Measurements from ENCODE around the gene PDZRN4. TPM values are rescaled to one million over a fixed set of nuclear protein-coding genes. Genes with fewer than 3 reads are reported as not detected.
A peak's percentile ranks its signal among the peaks of the same experiment; 100 is the strongest.

The PDZRN4 gene
- total and polyA plus RNA-seq, 11 donors: 0.07 to 1.4 (median 0.12) TPM; not detected in 6

- Histone ChIP-seq H3K36me3 (no peaks in the 10 kb centered on the region), H3K4me3 (no peak overlapping the region)
- intact Hi-C loops (cut with DNase I): no loop called here
These were observed 321.3 kb downstream of the PDZRN4 start for GRCh38 chr12:41509271-41510055.

GRCh38 chr12:41510470-41510869 lies 322.4 kb downstream of the PDZRN4 start:
- peaks cover 0 to 15% (median 4%) of the 10 kb centered on the region in 12 donors for H3K4me1 ChIP-seq
- H3K27ac ChIP-seq: no peak overlapping the region
- 61 to 67% (median 63%) methylated on average over 2 of the region's 2 CpGs for WGBS, 4 donors
- H3K36me3 ChIP-seq: no peaks in the 10 kb centered on the region
- TF ChIP-seq CTCF (IDR thresholded peaks at IDR 0.05) (no peak), POLR2A (IDR thresholded peaks at IDR 0.05) (no peak)
- no peak overlapping the region for H3K4me3 ChIP-seq
- no peaks in the 10 kb centered on the region for H3K27me3 ChIP-seq
- H3K9me3 ChIP-seq: no peaks in the 10 kb centered on the region
- ATAC-seq (no peak), DNase-seq (no peak)
- intact Hi-C loops (cut with DNase I): no loop called here

More at GRCh38 chr12:41509271-41510055, 321.3 kb downstream of the PDZRN4 start:
- peaks cover 0 to 15% (median 4%) of the 10 kb centered on the region in 12 donors for H3K4me1 ChIP-seq
- H3K9me3 ChIP-seq: no peaks in the 10 kb centered on the region
- H3K27me3 ChIP-seq: no peaks in the 10 kb centered on the region
- 74 to 85% (median 78%) methylated on average over 4 of the region's 4 CpGs for WGBS, 4 donors
- TF ChIP-seq POLR2A (IDR thresholded peaks at IDR 0.05) (no peak), CTCF (IDR thresholded peaks at IDR 0.05) (no peak)
- DNase-seq: no peak
- no peak overlapping the region for H3K27ac ChIP-seq
- ATAC-seq: no peak

GRCh38 chr12:41511247-41511646 lies 323.1 kb downstream of the PDZRN4 start:
- 42 to 55% (median 49%) methylated on average over 1 of the region's 1 CpG for WGBS, 4 donors
- Histone ChIP-seq H3K27me3 (no peaks in the 10 kb centered on the region), H3K4me1 (peaks cover 0 to 15% (median 4%) of the 10 kb centered on the region in 12 donors), H3K4me3 (no peak overlapping the region), H3K9me3 (no peaks in the 10 kb centered on the region), H3K36me3 (no peaks in the 10 kb centered on the region), H3K27ac (peak overlapping the region in 1 of 12 donors; percentile 33)
- no peak for TF ChIP-seq POLR2A (IDR thresholded peaks at IDR 0.05)
- no peak for TF ChIP-seq CTCF (IDR thresholded peaks at IDR 0.05)
- no peak for DNase-seq
- intact Hi-C loops (cut with DNase I): no loop called here
- no peak for ATAC-seq

GRCh38 chr12:41512497-41512896 lies 324.4 kb downstream of the PDZRN4 start:
- H3K27me3 ChIP-seq: no peaks in the 10 kb centered on the region
- TF ChIP-seq CTCF (IDR thresholded peaks at IDR 0.05) (no peak), POLR2A (IDR thresholded peaks at IDR 0.05) (no peak)
- peak; percentile 82 to 98 (median 86) for ATAC-seq
- H3K9me3 ChIP-seq: no peaks in the 10 kb centered on the region
- intact Hi-C loops (cut with DNase I): no loop called here
- 42 to 54% (median 50%) methylated on average over 2 of the region's 2 CpGs for WGBS, 4 donors
- no peaks in the 10 kb centered on the region for H3K36me3 ChIP-seq
- H3K27ac ChIP-seq: peak overlapping the region in 9 of 12 donors; percentile 9 to 59 (median 33)
- peaks cover 0 to 15% (median 4%) of the 10 kb centered on the region in 12 donors for H3K4me1 ChIP-seq
- H3K4me3 ChIP-seq: no peak overlapping the region
- peak in 3 of 5 donors; percentile 24 to 35 (median 32) for DNase-seq
